GM13976 (cell line): ENCODE measurements around the gene COG5.
"Not testable (repeated sequence)": the region's sequence is repeated elsewhere in the genome, so short reads cannot be mapped to it uniquely, and the experiment has no call there.

Experiments
- DNase-seq: peaks from one replicate; pipeline ENCODE4 v3.0.0; 2012; ENCODE audit warnings: low spot score
- CTCF ChIP-seq: IDR thresholded peaks from 2 replicates; pipeline ENCODE4 v1.5.1; 2012; ENCODE audit warnings: borderline replicate concordance, mild to moderate bottlenecking; ENCODE audit not compliant: insufficient read depth; ENCODE audit errors: extremely low read depth, missing control alignments, control extremely low read depth
- in situ Hi-C: fragments of 300-500 bp; cut with MboI; formaldehyde crosslinking; loops from one replicate; pipeline ENCODE4 v1.12.0; 2022; ENCODE audit warnings: low sequenced_read_pairs, mixed read lengths, inconsistent platforms; ENCODE audit not compliant: unreplicated experiment

The COG5 gene

GRCh38 chr7:107544848-107545591 is 18.7 kb downstream of the COG5 start:
- no peak for DNase-seq
- no peak for TF ChIP-seq CTCF
- in situ Hi-C loops = no loop called here

- TF ChIP-seq CTCF = no peak
- in situ Hi-C loops = no loop called here
- DNase-seq = no peak
Measured at GRCh38 chr7:107543338-107543993, 20.3 kb downstream of the COG5 start.

- no peak for DNase-seq
- no peak for TF ChIP-seq CTCF
- in situ Hi-C loops = no loop called here
Measured at GRCh38 chr7:107538001-107538400, 25.7 kb downstream of the COG5 start.

- in situ Hi-C loops = not testable (repeated sequence)
Measured at GRCh38 chr7:107537228-107537627, 26.5 kb downstream of the COG5 start.

GRCh38 chr7:107534139-107534538 is 29.6 kb downstream of the COG5 start:
- no peak for TF ChIP-seq CTCF
- in situ Hi-C loops = no loop called here
- DNase-seq = no peak

More at GRCh38 chr7:107537228-107537627, 26.5 kb downstream of the COG5 start:
- DNase-seq = not testable (repeated sequence)

- no peak for TF ChIP-seq CTCF
- DNase-seq = no peak
- in situ Hi-C loops = no loop called here
Measured at GRCh38 chr7:107530751-107531150, 33.0 kb downstream of the COG5 start.

GRCh38 chr7:107528461-107528860 is 35.3 kb downstream of the COG5 start:
- in situ Hi-C loops = no loop called here
- no peak for TF ChIP-seq CTCF
- DNase-seq = no peak
